ENCODE results near the gene TMEM106C.

Gene TMEM106C

GRCh38 chr12:47963340-47964040 is at the start of gene TMEM106C:
Gene TMEM106C (plus strand): TSS chr12:47963596. CDS start chr12:47964237, 641 bp downstream.
- peaks cover 40% of the 10 kb centered on the region for H3K4me1 Mint-ChIP-seq
- H3K36me3 Mint-ChIP-seq (ENCODE audit: low read depth), result peaks cover 24% of the 10 kb centered on the region
- TF ChIP-seq, protein P1, sequence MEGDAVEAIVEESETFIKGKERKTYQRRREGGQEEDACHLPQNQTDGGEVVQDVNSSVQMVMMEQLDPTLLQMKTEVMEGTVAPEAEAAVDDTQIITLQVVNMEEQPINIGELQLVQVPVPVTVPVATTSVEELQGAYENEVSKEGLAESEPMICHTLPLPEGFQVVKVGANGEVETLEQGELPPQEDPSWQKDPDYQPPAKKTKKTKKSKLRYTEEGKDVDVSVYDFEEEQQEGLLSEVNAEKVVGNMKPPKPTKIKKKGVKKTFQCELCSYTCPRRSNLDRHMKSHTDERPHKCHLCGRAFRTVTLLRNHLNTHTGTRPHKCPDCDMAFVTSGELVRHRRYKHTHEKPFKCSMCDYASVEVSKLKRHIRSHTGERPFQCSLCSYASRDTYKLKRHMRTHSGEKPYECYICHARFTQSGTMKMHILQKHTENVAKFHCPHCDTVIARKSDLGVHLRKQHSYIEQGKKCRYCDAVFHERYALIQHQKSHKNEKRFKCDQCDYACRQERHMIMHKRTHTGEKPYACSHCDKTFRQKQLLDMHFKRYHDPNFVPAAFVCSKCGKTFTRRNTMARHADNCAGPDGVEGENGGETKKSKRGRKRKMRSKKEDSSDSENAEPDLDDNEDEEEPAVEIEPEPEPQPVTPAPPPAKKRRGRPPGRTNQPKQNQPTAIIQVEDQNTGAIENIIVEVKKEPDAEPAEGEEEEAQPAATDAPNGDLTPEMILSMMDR (IDR thresholded peaks at IDR 0.05), result peak; percentile 97
- H3K27me3 Mint-ChIP-seq (ENCODE audit: low read depth, poor library complexity), result peaks cover 66% of the 10 kb centered on the region
- peaks cover 21% of the 10 kb centered on the region for H3K9me3 Mint-ChIP-seq
- peak; percentile 97 for DNase-seq
- no peak within 1 kb of the TSS for H3K27ac Mint-ChIP-seq
- H3K4me3 Mint-ChIP-seq, result peak within 1 kb of the TSS; percentile 99

- peaks cover 56% of the 10 kb centered on the region for H3K27me3 Mint-ChIP-seq (ENCODE audit: low read depth, poor library complexity)
- H3K36me3 Mint-ChIP-seq (ENCODE audit: low read depth), result no peaks in the 10 kb centered on the region
- no peak for DNase-seq
- no peak overlapping the region for H3K27ac Mint-ChIP-seq
- H3K4me3 Mint-ChIP-seq, result no peak overlapping the region
- no peaks in the 10 kb centered on the region for H3K4me1 Mint-ChIP-seq
- TF ChIP-seq, protein P1 (IDR thresholded peaks at IDR 0.05), result no peak
- no peaks in the 10 kb centered on the region for H3K9me3 Mint-ChIP-seq
These were observed 42.5 kb upstream of the TMEM106C start for GRCh38 chr12:47920913-47921312.

DNA sequence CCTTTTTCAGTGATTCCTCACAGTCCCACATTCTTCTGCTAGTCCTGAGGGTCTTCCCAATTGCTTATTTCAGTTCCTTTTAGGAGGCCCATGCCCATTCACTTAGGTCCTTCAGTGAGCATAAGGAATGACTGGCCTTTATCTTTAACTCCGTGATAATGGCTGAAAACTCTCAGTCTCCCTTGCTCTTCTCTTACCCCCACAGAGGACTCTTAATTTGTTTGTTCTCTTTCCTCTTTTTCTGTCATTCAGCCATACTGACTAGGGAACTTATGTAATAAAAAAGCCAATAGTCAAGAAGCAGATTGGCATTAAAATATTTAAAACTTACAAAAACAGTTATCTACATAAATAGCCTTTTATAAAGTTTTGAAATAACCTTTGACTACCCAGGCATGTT is 41.5 kb upstream of the TMEM106C start:
- H3K27me3 Mint-ChIP-seq (ENCODE audit: low read depth, poor library complexity), result peaks cover 53% of the 10 kb centered on the region
- no peak overlapping the region for H3K4me3 Mint-ChIP-seq
- TF ChIP-seq, protein P1 (IDR thresholded peaks at IDR 0.05), result no peak
- H3K36me3 Mint-ChIP-seq (ENCODE audit: low read depth), result no peaks in the 10 kb centered on the region
- no peaks in the 10 kb centered on the region for H3K9me3 Mint-ChIP-seq
- H3K4me1 Mint-ChIP-seq, result no peaks in the 10 kb centered on the region
- no peak overlapping the region for H3K27ac Mint-ChIP-seq
- no peak for DNase-seq

DNA sequence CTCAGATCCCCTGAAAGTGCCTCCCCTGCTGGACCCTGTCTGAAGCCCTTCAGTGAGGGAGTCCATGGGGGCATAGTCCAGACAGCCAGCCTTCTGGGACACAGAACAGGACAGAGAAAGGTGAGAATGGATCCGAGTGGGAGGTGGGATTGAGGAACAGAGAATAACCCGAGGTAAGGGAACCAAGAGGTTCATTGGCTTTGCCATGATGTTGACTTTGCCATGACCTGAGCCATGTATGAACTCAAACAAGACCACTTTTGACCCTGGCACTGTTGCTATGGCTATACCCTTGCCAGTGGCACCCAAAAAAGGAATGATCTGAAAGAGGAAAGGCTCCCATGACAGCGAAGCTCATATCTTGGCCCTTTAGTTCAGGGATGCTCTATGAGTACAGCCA is 36.0 kb upstream of the TMEM106C start:
- Mint-ChIP-seq H3K27ac (no peak overlapping the region), H3K27me3 (ENCODE audit: low read depth, poor library complexity) (peaks cover 53% of the 10 kb centered on the region), H3K9me3 (no peaks in the 10 kb centered on the region), H3K4me3 (no peak overlapping the region), H3K4me1 (no peaks in the 10 kb centered on the region), H3K36me3 (ENCODE audit: low read depth) (no peaks in the 10 kb centered on the region)
- TF ChIP-seq, protein P1 (IDR thresholded peaks at IDR 0.05), result no peak
- no peak for DNase-seq

GRCh38 chr12:47930634-47931033 is 32.8 kb upstream of the TMEM106C start:
- no peaks in the 10 kb centered on the region for H3K36me3 Mint-ChIP-seq (ENCODE audit: low read depth)
- H3K4me1 Mint-ChIP-seq, result peaks cover 8% of the 10 kb centered on the region
- H3K9me3 Mint-ChIP-seq, result no peaks in the 10 kb centered on the region
- H3K27ac Mint-ChIP-seq, result no peak overlapping the region
- H3K27me3 Mint-ChIP-seq (ENCODE audit: low read depth, poor library complexity), result peaks cover 29% of the 10 kb centered on the region
- TF ChIP-seq, protein P1 (IDR thresholded peaks at IDR 0.05), result no peak
- no peak for DNase-seq
- H3K4me3 Mint-ChIP-seq, result no peak overlapping the region

DNA sequence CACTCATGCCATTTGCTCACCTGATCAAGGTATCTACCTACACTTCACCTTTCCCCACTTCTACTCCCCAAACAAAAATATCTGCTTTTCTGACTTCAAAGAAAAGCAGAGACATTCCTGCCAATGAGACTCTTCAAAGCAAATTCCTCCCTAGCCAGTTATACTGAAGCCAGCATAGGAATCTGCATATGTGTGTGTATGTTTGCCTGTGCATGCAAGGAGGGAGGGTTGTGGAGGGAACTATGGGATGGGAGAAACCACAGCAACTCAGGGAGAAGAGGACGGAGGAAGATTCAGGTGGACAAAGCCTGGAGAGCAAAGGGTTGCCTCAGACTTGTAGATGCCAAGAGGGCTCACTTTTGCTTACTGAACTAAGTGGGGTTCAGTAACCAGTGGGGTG is 32.2 kb upstream of the TMEM106C start:
- TF ChIP-seq, protein P1 (IDR thresholded peaks at IDR 0.05), result no peak
- peaks cover 29% of the 10 kb centered on the region for H3K27me3 Mint-ChIP-seq (ENCODE audit: low read depth, poor library complexity)
- H3K36me3 Mint-ChIP-seq (ENCODE audit: low read depth), result no peaks in the 10 kb centered on the region
- no peak overlapping the region for H3K27ac Mint-ChIP-seq
- no peak overlapping the region for H3K4me3 Mint-ChIP-seq
- H3K9me3 Mint-ChIP-seq, result no peaks in the 10 kb centered on the region
- H3K4me1 Mint-ChIP-seq, result peaks cover 8% of the 10 kb centered on the region
- no peak for DNase-seq

Data from nephron progenitor cell (in vitro differentiated cells).